Activated CD8-positive, alpha-beta memory T cell treated with anti-CD3 and anti-CD28 coated beads for 48 hours (primary cell): ENCODE results near the gene PPP2R5C.

ENCODE experiments used
- DNase-seq, 3 experiments: peaks; one replicate each; pipeline ENCODE4 v3.0.0-alpha.2; 2020; ENCODE audit warnings: low read depth in 2 of 3, low spot score in 2 of 3

The PPP2R5C gene

GRCh38 chr14:101912841-101913240 is 151.3 kb downstream of the PPP2R5C start:
- DNase-seq: no peak

DNA sequence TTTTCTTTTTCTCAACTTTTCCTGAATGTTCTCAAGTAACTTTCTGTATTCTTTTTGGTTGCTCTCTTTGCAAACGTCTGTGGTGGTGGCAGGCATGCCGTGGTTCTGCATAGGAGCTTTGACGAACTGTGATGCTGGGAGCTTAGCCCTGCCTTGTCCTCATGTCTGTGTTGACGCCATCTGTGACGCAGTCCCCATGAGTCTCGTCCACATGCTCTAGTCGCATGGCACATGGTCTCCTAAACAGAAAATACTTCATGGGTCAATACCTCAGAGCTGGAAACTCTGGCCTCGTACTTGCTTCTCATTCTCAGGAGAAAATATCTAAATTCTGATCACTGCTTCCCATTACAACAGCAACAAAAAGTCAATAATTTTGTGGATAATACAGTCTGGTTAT is 152.6 kb downstream of the PPP2R5C start:
- no peak for DNase-seq

DNA sequence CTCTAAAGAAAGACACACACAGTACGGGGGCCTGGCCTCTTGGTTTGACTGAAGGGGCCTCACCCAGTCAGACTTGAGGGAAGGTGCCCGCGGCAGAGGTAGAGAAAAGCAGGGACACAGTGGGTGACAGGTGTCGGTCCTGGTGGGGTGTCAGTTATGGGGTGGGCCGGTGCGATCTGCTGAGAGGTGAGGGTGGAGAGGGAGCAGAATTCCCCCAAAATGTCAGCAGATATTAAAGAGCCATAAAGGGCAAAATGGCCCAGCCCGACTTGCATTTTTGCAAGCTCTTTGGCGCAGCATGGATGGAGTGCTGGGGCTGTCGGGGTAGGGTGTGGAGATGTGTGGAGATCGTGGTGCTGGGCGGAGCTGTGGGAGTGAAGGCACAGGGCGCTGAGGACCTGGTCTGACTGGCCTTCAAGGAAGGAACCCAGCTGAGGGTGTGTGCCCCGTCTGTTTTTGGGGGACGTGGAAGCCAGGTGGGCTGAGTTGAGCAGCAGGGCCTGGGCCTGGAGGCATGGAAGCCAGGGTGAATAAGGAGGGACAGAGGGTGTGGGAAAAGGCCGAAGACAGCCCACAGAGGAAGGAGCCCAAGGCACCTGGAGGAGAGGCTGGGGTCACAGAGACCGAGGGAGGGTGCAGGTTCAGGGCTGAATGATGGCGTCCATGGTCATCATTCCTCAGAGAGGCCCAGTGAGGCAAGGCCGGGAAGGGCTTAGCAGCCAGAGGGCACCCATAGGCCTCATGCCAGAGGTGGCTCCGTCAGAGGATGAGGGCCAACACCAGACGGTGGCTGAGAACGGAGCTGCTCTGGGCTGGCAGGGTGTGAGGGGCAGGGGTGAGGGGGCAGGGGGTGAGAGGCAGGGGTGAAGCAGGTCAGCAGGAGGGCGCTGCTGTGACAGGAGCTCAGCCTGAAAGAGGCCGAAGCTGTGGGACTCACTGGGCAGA is 154.6 kb downstream of the PPP2R5C start:
- no peak for DNase-seq

- no peak for DNase-seq
Measured at GRCh38 chr14:101916816-101917412, 155.4 kb downstream of the PPP2R5C start.

DNA sequence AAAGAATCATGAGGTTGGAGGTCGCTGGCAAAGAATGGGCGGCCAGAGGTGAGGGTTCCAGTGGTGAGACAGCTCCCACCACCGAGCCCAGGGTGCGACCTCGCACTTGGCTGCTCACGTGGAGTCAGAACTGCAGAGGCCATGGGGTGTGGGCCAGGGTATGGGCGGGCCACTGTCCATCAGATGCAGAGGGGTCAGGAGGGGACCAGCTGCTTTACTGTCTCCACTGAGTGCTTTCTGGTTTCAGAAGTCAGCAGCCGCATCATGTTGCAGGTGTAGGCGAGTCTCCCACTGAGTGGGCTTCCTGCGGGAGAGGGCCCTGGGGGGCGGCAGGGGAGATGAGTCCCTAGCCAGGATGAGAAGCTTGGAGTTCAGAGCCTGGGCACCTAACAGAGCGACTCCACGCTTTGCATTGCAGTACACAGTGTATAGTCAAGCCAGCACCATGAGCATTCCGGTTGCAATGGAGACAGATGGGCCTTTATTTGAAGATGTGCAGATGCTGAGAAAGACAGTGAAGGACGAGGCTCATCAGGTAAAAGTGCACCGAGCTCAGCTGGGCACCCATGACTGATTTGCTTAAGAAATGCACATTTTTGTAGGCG is 156.0 kb downstream of the PPP2R5C start:
- no peak for DNase-seq

- no peak for DNase-seq
Measured at GRCh38 chr14:101918065-101918989, 156.8 kb downstream of the PPP2R5C start.

DNA sequence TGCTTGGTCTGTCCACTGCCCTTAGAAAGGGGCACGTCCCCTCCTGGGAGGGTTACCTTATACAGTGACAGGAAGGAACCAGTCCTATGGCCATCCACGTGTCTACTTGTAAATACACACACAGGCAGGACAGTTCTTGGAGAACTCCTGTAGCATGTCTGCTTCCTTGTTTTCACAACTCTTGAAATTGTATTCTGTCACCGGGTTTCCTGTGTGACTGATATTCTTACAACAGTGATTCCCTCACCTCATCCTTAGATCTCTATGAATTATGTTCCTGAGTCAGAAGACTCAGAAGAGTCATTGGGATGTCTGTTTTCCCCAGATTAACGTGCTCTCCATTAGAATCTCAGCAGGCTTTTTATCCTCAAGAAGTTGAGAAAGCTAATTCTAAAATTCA is 158.8 kb downstream of the PPP2R5C start:
- no peak for DNase-seq

DNA sequence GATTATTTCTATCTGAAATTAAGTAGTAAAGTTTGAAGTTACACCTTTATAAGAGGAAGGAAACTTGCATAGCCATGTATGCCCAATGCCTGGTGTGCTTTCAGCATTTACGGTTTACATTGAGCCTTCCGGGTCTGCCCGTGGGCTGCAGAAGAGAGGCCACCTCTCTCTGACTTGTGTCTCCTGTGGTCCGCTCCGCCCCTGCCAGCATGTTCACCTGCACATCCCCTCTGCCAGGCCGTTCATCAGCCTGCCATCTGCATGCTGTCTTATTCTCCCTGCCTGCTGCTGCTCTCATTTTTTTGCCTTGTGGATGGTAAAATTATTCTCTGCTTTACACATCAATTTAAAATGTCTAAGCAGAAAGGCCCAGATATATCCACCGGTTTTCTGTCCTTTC is 161.4 kb downstream of the PPP2R5C start:
- no peak for DNase-seq

DNA sequence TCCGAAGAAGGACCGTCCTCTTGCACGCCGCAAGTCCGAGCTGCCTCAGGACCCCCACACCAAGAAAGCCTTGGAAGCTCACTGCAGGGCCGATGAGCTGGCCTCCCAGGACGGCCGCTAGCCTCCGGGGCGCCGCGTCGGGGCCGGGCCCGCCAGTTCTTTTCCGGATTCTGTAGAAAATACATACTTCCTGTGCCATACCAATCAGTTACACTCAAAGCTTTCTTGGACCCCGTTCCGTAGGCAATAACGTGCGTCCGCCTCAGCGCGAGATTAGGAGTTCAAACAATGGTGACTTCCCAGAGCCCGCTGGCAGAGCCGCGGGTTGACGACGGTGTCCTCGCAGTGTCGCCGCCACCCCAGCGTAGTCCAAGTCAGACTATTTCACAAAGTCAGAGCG is 163.6 kb downstream of the PPP2R5C start:
- no peak for DNase-seq

GRCh38 chr14:101926085-101926484 is 164.6 kb downstream of the PPP2R5C start:
- DNase-seq: no peak

GRCh38 chr14:101926620-101927019 is 165.1 kb downstream of the PPP2R5C start:
- DNase-seq: no peak

GRCh38 chr14:101927859-101928258 is 166.3 kb downstream of the PPP2R5C start:
- no peak for DNase-seq

DNA sequence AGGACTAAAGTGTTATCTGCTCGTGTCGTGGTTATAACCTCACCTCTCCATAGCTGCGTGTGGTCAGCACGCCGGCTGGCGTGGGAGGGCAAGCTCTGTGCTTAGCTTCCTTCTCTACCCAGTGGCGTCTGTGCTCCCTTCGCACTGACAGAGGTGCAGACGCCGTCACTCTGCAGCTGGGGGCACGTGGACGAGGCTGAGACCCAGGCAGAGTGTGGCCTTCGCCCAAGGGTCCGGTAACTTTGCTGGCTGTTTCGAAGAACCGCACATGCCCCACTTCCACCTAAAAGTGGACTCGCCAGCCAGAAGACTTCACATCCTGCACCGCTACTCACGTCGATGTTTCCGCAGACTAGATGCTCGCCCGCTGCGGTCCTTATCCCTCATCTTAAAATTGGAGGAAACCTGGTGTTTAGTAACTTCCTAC is 166.9 kb downstream of the PPP2R5C start:
- no peak for DNase-seq

GRCh38 chr14:101929096-101929495 is 167.6 kb downstream of the PPP2R5C start:
- no peak for DNase-seq

DNA sequence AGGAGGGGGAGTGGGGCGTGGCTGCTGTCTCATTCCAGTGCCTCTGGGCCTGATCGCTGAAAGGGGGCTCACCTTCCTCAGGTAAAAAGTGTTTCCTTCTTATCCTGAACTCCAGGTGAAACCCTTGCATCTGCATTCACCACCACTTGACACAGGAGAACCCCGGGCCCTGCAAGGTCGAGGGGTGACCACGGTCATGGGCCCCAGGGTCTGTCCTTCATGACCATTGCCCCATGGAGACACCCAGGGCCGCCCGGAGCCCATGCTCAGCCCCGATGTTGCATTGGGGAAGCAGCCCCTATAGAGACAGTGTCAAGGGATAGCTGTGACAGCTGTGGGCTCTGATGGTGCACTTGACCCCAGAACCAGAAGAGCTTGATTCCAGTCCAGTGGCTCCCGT is 168.4 kb downstream of the PPP2R5C start:
- no peak for DNase-seq

DNA sequence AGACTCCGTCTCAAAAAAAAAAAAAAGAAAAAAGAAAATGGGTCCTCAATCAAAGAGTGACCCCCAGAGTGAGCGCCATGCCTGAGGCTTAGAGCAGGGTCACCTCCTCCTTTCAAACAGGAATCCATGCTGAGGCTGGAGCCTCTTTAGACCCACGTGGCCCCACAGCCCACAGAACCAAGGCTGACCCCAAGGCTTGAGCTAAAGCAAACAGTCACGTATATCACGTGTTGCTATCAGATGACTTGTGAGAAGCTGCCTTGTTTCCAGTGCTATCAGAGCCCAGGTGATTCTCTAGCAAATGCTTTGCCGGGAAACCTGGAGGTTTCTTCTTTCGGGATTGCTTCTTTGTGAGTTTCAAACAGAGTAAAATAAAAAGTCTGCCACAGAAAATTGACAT is 171.2 kb downstream of the PPP2R5C start:
- no peak for DNase-seq

DNA sequence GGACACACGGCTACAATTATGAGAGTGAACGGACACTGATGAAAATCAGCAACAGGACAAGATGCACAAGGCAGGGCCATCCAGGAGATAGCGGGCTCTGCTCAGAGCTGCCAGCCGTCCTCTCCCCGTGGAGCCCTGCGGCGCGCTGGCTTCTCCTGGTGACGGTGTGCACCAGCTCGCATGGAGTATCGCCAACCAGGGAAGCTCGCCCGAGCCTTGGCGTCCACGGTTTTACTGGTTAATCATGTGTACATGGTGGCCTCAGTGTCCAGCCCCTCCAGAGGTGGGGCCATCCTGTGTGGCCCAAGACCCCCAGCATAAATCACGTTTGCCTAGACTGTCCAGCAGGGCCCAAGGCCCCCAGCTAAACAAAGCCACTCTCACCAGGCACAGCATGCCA is 171.7 kb downstream of the PPP2R5C start:
- DNase-seq: no peak

DNA sequence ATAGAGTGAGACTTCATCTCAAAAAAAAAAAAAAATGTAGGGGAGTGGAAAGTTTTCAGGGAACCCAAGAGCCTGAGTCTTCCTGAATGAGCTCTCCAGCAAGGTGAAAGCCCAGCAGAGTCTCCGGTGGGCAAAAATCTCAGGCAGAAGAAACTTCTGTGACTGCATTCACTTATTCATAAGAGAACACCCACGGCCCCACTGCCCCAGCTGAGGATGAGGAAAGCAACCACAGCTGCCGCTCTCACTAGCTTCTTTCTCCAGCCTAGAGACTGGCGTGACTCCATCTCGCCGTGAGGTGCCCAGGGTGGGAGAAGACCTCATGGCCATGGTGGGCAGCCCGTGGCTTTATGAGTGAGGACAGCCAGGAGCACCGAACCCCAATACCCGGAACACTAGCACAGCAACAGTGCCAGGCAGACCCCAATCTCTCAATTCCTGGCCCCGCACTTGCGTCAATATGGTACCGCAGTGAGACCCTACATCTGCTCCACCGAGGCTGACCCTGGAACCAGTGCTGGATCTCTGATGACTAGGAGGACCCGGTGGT is 173.2 kb downstream of the PPP2R5C start:
- DNase-seq: no peak

- DNase-seq: no peak
Measured at GRCh38 chr14:101937926-101938767, 176.6 kb downstream of the PPP2R5C start.

DNA sequence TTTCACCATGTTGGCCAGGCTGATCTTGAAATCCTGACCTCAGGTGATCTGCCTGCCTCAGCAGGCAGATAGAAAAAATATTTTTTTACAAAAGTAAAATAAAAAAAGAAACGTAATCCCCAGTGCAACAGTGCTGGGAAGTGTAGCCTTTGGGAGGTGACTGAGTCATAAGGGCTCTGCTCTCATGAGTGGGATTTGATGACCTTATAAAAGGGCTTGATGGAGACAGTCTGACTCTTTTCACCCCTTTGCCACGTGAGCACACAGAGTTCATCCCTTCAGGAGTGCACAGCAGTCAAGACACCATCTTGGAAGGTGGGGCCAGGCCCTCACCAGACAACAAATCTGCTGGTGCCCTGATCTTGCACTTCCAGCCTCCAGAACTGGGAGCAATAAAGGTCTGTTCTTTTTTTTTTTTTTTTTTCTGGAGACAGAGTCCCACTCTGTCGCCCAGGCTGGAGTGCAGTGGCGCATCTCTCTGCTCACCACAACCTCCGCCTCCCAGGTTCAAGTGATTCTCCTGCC is 178.2 kb downstream of the PPP2R5C start:
- DNase-seq: no peak
